Adipose tissue (tissue), 3 donors: Measurements from ENCODE around the gene ZSWIM4. TPM values are rescaled to one million over a fixed set of nuclear protein-coding genes. Genes with fewer than 3 reads are reported as not detected.
"Not testable (repeated sequence)": the region's sequence is repeated elsewhere in the genome, so short reads cannot be mapped to it uniquely, and the experiment has no call there.

Experiments used
- H3K27ac ChIP-seq: one replicate; pipeline ENCODE4 v1.5.1; 2013; ENCODE audit warnings: low read depth, low read length
- WGBS, 3 donors: extraction: QIAGEN DNeasy Blood & Tissue Kit; methylation state at CpG; one replicate each; pipeline ENCODE4 v1.1.7; 2013; 5-methylcytosine and 5-hydroxymethylcytosine counted together
- polyA plus RNA-seq, 3 donors: library from polyadenylated mRNA; stranded (reverse); fragments of 200-250 nt; gene quantifications; one replicate each; pipeline ENCODE4 v1.2.3, GENCODE V29; 2013
- donor health status: healthy with polysubstance abuse.
- donor health status: Bipolar disorder and iron deficiency.
- donor health status: healthy.

ZSWIM4 gene
- polyA plus RNA-seq, 3 donors, result 1.6 to 3.4 (median 2.0) TPM

GRCh38 chr19:13770013-13770635, 25.1 kb upstream of the ZSWIM4 start:
- H3K27ac ChIP-seq, result no peak overlapping the region
- WGBS, 3 donors, result 87 to 91% (median 90%) methylated on average over 16 of the region's 16 CpGs

GRCh38 chr19:13774217-13775191, 20.7 kb upstream of the ZSWIM4 start, which contains the start of gene C19orf53:
TSS of gene C19orf53 (plus strand) at chr19:13774456. CDS start at chr19:13774478, 22 bp downstream.
- H3K27ac ChIP-seq, result peak within 1 kb of the TSS; percentile 11
- 0 to 1% (median 1%) methylated on average over 61 of the region's 61 CpGs for WGBS, 3 donors

GRCh38 chr19:13778398-13778797, 16.8 kb upstream of the ZSWIM4 start:
- H3K27ac ChIP-seq, result no peak overlapping the region
- WGBS, 3 donors, result 73 to 89% (median 84%) methylated on average over 9 of the region's 9 CpGs

GRCh38 chr19:13778847-13779246, 16.4 kb upstream of the ZSWIM4 start:
- WGBS, 3 donors, result 76 to 92% (median 82%) methylated on average over 6 of the region's 6 CpGs
- no peak overlapping the region for H3K27ac ChIP-seq

GRCh38 chr19:13779794-13780193, 15.4 kb upstream of the ZSWIM4 start:
- WGBS, 3 donors, result 95 to 96% (median 96%) methylated on average over 8 of the region's 8 CpGs
- H3K27ac ChIP-seq, result not testable (repeated sequence)

GRCh38 chr19:13781547-13781946, 13.7 kb upstream of the ZSWIM4 start:
- WGBS, 3 donors, result 1 to 9% (median 7%) methylated on average over 5 of the region's 5 CpGs

GRCh38 chr19:13782537-13782936, 12.7 kb upstream of the ZSWIM4 start:
- WGBS, 3 donors, result 63 to 77% (median 72%) methylated on average over 8 of the region's 8 CpGs
- no peak overlapping the region for H3K27ac ChIP-seq

More at GRCh38 chr19:13781547-13781946, 13.7 kb upstream of the ZSWIM4 start:
- H3K27ac ChIP-seq, result no peak overlapping the region

- no peak overlapping the region for H3K27ac ChIP-seq
- 76 to 90% (median 82%) methylated on average over 18 of the region's 18 CpGs for WGBS, 3 donors
Observed at GRCh38 chr19:13783565-13784500, 11.4 kb upstream of the ZSWIM4 start.

GRCh38 chr19:13784731-13785452, 10.4 kb upstream of the ZSWIM4 start:
- no peak overlapping the region for H3K27ac ChIP-seq
- WGBS, 3 donors, result 24 to 29% (median 25%) methylated on average over 15 to 17 of the region's 17 CpGs

- WGBS, 3 donors, result 40 to 57% (median 41%) methylated on average over 8 of the region's 8 CpGs
- H3K27ac ChIP-seq, result no peak overlapping the region
Observed at GRCh38 chr19:13788991-13789390, 6.3 kb upstream of the ZSWIM4 start.

GRCh38 chr19:13790354-13790753, 4.9 kb upstream of the ZSWIM4 start:
- WGBS, 3 donors, result 51 to 80% (median 61%) methylated on average over 8 of the region's 8 CpGs
- no peak overlapping the region for H3K27ac ChIP-seq

GRCh38 chr19:13793317-13793716, 1.9 kb upstream of the ZSWIM4 start:
- WGBS, 3 donors, result 84 to 92% (median 86%) methylated on average over 9 of the region's 9 CpGs
- H3K27ac ChIP-seq, result not testable (repeated sequence)

GRCh38 chr19:13794398-13794756, 866 bp upstream of the ZSWIM4 start:
- WGBS, 3 donors, result 0 to 3% (median 0%) methylated on average over 7 to 8 of the region's 8 CpGs
- H3K27ac ChIP-seq, result no peak overlapping the region

- H3K27ac ChIP-seq, result no peak overlapping the region
- WGBS, 3 donors, result 3 to 20% (median 3%) methylated on average over 14 to 42 of the region's 42 CpGs
Observed at GRCh38 chr19:13795595-13796300, 505 bp downstream of the ZSWIM4 start.

- no peak overlapping the region for H3K27ac ChIP-seq
- 8 to 26% (median 9%) methylated on average over 12 of the region's 12 CpGs for WGBS, 3 donors
Observed at GRCh38 chr19:13796301-13797057, 1.2 kb downstream of the ZSWIM4 start.

- 53 to 77% (median 54%) methylated on average over 4 of the region's 4 CpGs for WGBS, 3 donors
Observed at GRCh38 chr19:13797058-13797440, 1.8 kb downstream of the ZSWIM4 start.

GRCh38 chr19:13797870-13798269, 2.6 kb downstream of the ZSWIM4 start:
- 40 to 63% (median 54%) methylated on average over 7 of the region's 7 CpGs for WGBS, 3 donors
- H3K27ac ChIP-seq, result no peak overlapping the region

More at GRCh38 chr19:13797058-13797440, 1.8 kb downstream of the ZSWIM4 start:
- H3K27ac ChIP-seq, result no peak overlapping the region
